GM20431 (cell line): ENCODE results near the gene PAX7.
"Not testable (repeated sequence)": the region's sequence is repeated elsewhere in the genome, so short reads cannot be mapped to it uniquely, and the experiment has no call there.

Experiments used
- in situ Hi-C: fragments of 300-500 bp; cut with MseI, MboI; formaldehyde crosslinking; loops from one replicate; pipeline ENCODE4 v1.15.0; 2020; ENCODE audit warnings: low sequenced_read_pairs; ENCODE audit not compliant: unreplicated experiment

PAX7 gene

GRCh38 chr1:18630511-18631495, at the start of gene PAX7:
PAX7 (plus strand) TSS chr1:18630846; CDS start chr1:18631604, 758 bp downstream.
- in situ Hi-C loops = no loop called here

- in situ Hi-C loops = no loop called here
These were observed 49.2 kb upstream of the PAX7 start for GRCh38 chr1:18581420-18581880.

GRCh38 chr1:18582890-18583289, 47.8 kb upstream of the PAX7 start:
- in situ Hi-C loops = no loop called here

GRCh38 chr1:18583326-18583941, 47.2 kb upstream of the PAX7 start:
- in situ Hi-C loops = no loop called here

- in situ Hi-C loops = not testable (repeated sequence)
These were observed 44.6 kb upstream of the PAX7 start for GRCh38 chr1:18586016-18586415.

- in situ Hi-C loops = no loop called here
These were observed 42.6 kb upstream of the PAX7 start for GRCh38 chr1:18588093-18588492.

GRCh38 chr1:18592368-18592767, 38.3 kb upstream of the PAX7 start:
- in situ Hi-C loops = no loop called here

GRCh38 chr1:18597160-18598042, 33.2 kb upstream of the PAX7 start:
- in situ Hi-C loops = no loop called here

- in situ Hi-C loops = no loop called here
These were observed 31.6 kb upstream of the PAX7 start for GRCh38 chr1:18599086-18599485.

GRCh38 chr1:18599704-18600103, 30.9 kb upstream of the PAX7 start:
- in situ Hi-C loops = loop anchor here (25.0 kb wide), 1 partner anchor 213 kb away; no protein-coding TSS in a partner anchor

- in situ Hi-C loops = loop anchor here (25.0 kb wide), 1 partner anchor 210 kb away; no protein-coding TSS in a partner anchor
These were observed 28.0 kb upstream of the PAX7 start for GRCh38 chr1:18602533-18603211.

- in situ Hi-C loops = loop anchor here (25.0 kb wide), 1 partner anchor 209 kb away; no protein-coding TSS in a partner anchor
These were observed 27.3 kb upstream of the PAX7 start for GRCh38 chr1:18603212-18603852.

- in situ Hi-C loops = loop anchor here (25.0 kb wide), 1 partner anchor 206 kb away; no protein-coding TSS in a partner anchor
These were observed 24.0 kb upstream of the PAX7 start for GRCh38 chr1:18606443-18607288.

GRCh38 chr1:18607289-18607760, 23.3 kb upstream of the PAX7 start:
- in situ Hi-C loops = loop anchor here (25.0 kb wide), 1 partner anchor 205 kb away; no protein-coding TSS in a partner anchor

- in situ Hi-C loops = loop anchor here (25.0 kb wide), 1 partner anchor 204 kb away; no protein-coding TSS in a partner anchor
These were observed 22.1 kb upstream of the PAX7 start for GRCh38 chr1:18608534-18608933.

- in situ Hi-C loops = loop anchor here (25.0 kb wide), 1 partner anchor 201 kb away; no protein-coding TSS in a partner anchor
These were observed 19.3 kb upstream of the PAX7 start for GRCh38 chr1:18611311-18611710.

- in situ Hi-C loops = loop anchor here (25.0 kb wide), 1 partner anchor 200 kb away; no protein-coding TSS in a partner anchor
These were observed 18.6 kb upstream of the PAX7 start for GRCh38 chr1:18612073-18612472.
